ENCODE data around the gene ANKRD34A. TPM values are rescaled to one million over a fixed set of nuclear protein-coding genes. Genes with fewer than 3 reads are reported as not detected.

ANKRD34A gene
- total RNA-seq, 1 experiment from 2014 or later, result 1.1 TPM

- no peak for ATAC-seq
- ChIA-PET RAD21 (ENCODE audit: low non-redundant PET in 1 of 2, low total read pairs in 2 of 2, uncharacterized antibody in 2 of 2, unreplicated experiment in 2 of 2) (interaction anchor here in 1 of 2 experiments (0.8 kb wide), 1 partner anchor 21 kb away, joined by 3 read pairs; the partner anchor contains the start of gene LIX1L), POLR2A (interaction anchor here (2.3 kb wide), 1 partner anchor 27 kb away, joined by 5 read pairs; the partner anchor contains the start of genes ANKRD34A and POLR3GL), CTCF (no interaction called here)
- H3K9me3 ChIP-seq (ENCODE audit: control insufficient read depth in 1 of 2, insufficient read depth in 1 of 2, low read depth in 1 of 2, low read length in 2 of 2), result no peaks in the 10 kb centered on the region
- no peak overlapping the region for H3K4me3 ChIP-seq (replicated peaks in 1 of 2; ENCODE audit: low read depth in 1 of 2, low read length in 2 of 2)
- no peak overlapping the region for H2AFZ ChIP-seq (ENCODE audit: low read depth, low read length, poor library complexity, severe bottlenecking)
- H3K27me3 ChIP-seq (ENCODE audit: insufficient read depth, low read length), result no peaks in the 10 kb centered on the region
- no peak overlapping the region for H3K4me2 ChIP-seq (ENCODE audit: low read length)
- no peaks in the 10 kb centered on the region for H4K20me1 ChIP-seq (ENCODE audit: insufficient read depth)
- H3K79me2 ChIP-seq (ENCODE audit: insufficient read depth, low read length), result no peaks in the 10 kb centered on the region
- no peak overlapping the region for H3K9ac ChIP-seq (ENCODE audit: low read length)
- H3K9me2 ChIP-seq (ENCODE audit: insufficient read depth), result no peaks in the 10 kb centered on the region
- H3K27ac ChIP-seq (ENCODE audit: low read depth, low read length), result no peak overlapping the region
- no peak for TF ChIP-seq JUND (IDR thresholded peaks at IDR 0.05)
- TF ChIP-seq CTCF (IDR thresholded peaks at IDR 0.05 in 2 of 3, conservative IDR thresholded peaks at IDR 0.05 in 1 of 3; ENCODE audit: borderline replicate concordance in 1 of 3, insufficient read depth in 1 of 3, low read depth in 2 of 3, low read length in 2 of 3), result no peak
- TF ChIP-seq SIN3A (IDR thresholded peaks at IDR 0.05; ENCODE audit: low read depth), result no peak
- no peak for TF ChIP-seq TCF7L2 (IDR thresholded peaks at IDR 0.05; ENCODE audit: borderline replicate concordance, extremely low read depth, insufficient read depth, insufficient read length)
- no peak for TF ChIP-seq POLR2A (IDR thresholded peaks at IDR 0.05; ENCODE audit: borderline replicate concordance, extremely low read depth, insufficient read depth, insufficient read length)
- no peak for TF ChIP-seq POLR2AphosphoS5 (IDR thresholded peaks at IDR 0.05; ENCODE audit: low read depth, low read length)
- no peak for TF ChIP-seq CEBPB (IDR thresholded peaks at IDR 0.05; ENCODE audit: low read depth)
- TF ChIP-seq RAD21 (IDR thresholded peaks at IDR 0.05; ENCODE audit: low read depth), result no peak
- TF ChIP-seq ZNF274 (IDR thresholded peaks at IDR 0.05; ENCODE audit: low read depth, low read length), result no peak
- TF ChIP-seq ATF3 (IDR thresholded peaks at IDR 0.05), result no peak
- no peak for TF ChIP-seq ELF1 (IDR thresholded peaks at IDR 0.05; ENCODE audit: borderline replicate concordance, low read depth)
- intact Hi-C loops (cut with micrococcal nuclease), result no loop called here
- DNase-seq (ENCODE audit: low read depth, low spot score), result no peak
- H3K36me3 ChIP-seq (ENCODE audit: control insufficient read depth in 1 of 2, insufficient read depth in 2 of 2, low read length in 2 of 2), result no peaks in the 10 kb centered on the region
- no peaks in the 10 kb centered on the region for H3K4me1 ChIP-seq (ENCODE audit: control insufficient read depth in 1 of 2, insufficient read depth in 2 of 2, low read length in 2 of 2)
- no TSS peak for BruUV-seq (replicated peaks)
These were observed 26.9 kb downstream of the ANKRD34A start for GRCh38 chr1:145937436-145937835.

Data from HCT116 (cell line).